Stimulated activated CD8-positive, alpha-beta memory T cell treated with anti-CD3 and anti-CD28 coated beads, Interleukin-12 subunit alpha, Interleukin-12 subunit beta, amount 100 ng/mL, for 24 hours (primary cell): ENCODE results near the gene MTERF2.
"Not testable (repeated sequence)": the region's sequence is repeated elsewhere in the genome, so short reads cannot be mapped to it uniquely, and the experiment has no call there.

ENCODE experiments used
- DNase-seq: peaks from one replicate; pipeline ENCODE4 v3.0.0-alpha.2; 2020; ENCODE audit errors: extremely low read depth

The MTERF2 gene

GRCh38 chr12:106986625-106987389 is at the start of gene MTERF2:
Gene MTERF2 (minus strand): TSS chr12:106987146. CDS start chr12:106978714, 8,432 bp downstream.
- DNase-seq: peak; percentile 55

GRCh38 chr12:107035733-107036132 is 48.8 kb upstream of the MTERF2 start:
- DNase-seq: no peak

GRCh38 chr12:107033758-107034739 is 47.1 kb upstream of the MTERF2 start:
- DNase-seq: no peak

- DNase-seq: no peak
Observed at GRCh38 chr12:107032266-107032665, 45.3 kb upstream of the MTERF2 start.

- DNase-seq: no peak
Observed at GRCh38 chr12:107031061-107031460, 44.1 kb upstream of the MTERF2 start.

- no peak for DNase-seq
Observed at GRCh38 chr12:107029081-107029480, 42.1 kb upstream of the MTERF2 start.

- DNase-seq: no peak
Observed at GRCh38 chr12:107027636-107028053, 40.7 kb upstream of the MTERF2 start.

- no peak for DNase-seq
Observed at GRCh38 chr12:107026806-107027635, 40.1 kb upstream of the MTERF2 start.

- DNase-seq: not testable (repeated sequence)
Observed at GRCh38 chr12:107026356-107026755, 39.4 kb upstream of the MTERF2 start.

- DNase-seq: no peak
Observed at GRCh38 chr12:107025671-107026070, 38.7 kb upstream of the MTERF2 start.

GRCh38 chr12:107019546-107019945 is 32.6 kb upstream of the MTERF2 start:
- DNase-seq: no peak

GRCh38 chr12:107017042-107017441 is 30.1 kb upstream of the MTERF2 start:
- DNase-seq: no peak

- no peak for DNase-seq
Observed at GRCh38 chr12:107014055-107014454, 27.1 kb upstream of the MTERF2 start.

GRCh38 chr12:107012736-107013425 is 25.9 kb upstream of the MTERF2 start:
- DNase-seq: no peak

- no peak for DNase-seq
Observed at GRCh38 chr12:107011519-107011918, 24.6 kb upstream of the MTERF2 start.

- no peak for DNase-seq
Observed at GRCh38 chr12:107007411-107007810, 20.5 kb upstream of the MTERF2 start.

- DNase-seq: not testable (repeated sequence)
Observed at GRCh38 chr12:107002665-107003064, 15.7 kb upstream of the MTERF2 start.

- no peak for DNase-seq
Observed at GRCh38 chr12:106999446-106999845, 12.5 kb upstream of the MTERF2 start.

GRCh38 chr12:106997916-106998315 is 11.0 kb upstream of the MTERF2 start:
- no peak for DNase-seq

GRCh38 chr12:106996102-106996501 is 9.2 kb upstream of the MTERF2 start:
- not testable (repeated sequence) for DNase-seq
